ENCODE data around the gene RAB35.

RAB35 gene

GRCh38 chr12:120102189-120103043, 14.1 kb downstream of the RAB35 start:
- DNase-seq (ENCODE audit: extremely low read depth, insufficient read length), result no peak
- no peaks in the 10 kb centered on the region for H3K27me3 ChIP-seq (replicated peaks; ENCODE audit: control insufficient read depth, insufficient read depth, low read length)
- H3K36me3 ChIP-seq (ENCODE audit: control insufficient read depth, insufficient read depth, low read length), result peaks cover 47% of the 10 kb centered on the region
- no peak overlapping the region for H3K4me3 ChIP-seq (replicated peaks; ENCODE audit: low read depth, low read length)
- TF ChIP-seq, protein P1, sequence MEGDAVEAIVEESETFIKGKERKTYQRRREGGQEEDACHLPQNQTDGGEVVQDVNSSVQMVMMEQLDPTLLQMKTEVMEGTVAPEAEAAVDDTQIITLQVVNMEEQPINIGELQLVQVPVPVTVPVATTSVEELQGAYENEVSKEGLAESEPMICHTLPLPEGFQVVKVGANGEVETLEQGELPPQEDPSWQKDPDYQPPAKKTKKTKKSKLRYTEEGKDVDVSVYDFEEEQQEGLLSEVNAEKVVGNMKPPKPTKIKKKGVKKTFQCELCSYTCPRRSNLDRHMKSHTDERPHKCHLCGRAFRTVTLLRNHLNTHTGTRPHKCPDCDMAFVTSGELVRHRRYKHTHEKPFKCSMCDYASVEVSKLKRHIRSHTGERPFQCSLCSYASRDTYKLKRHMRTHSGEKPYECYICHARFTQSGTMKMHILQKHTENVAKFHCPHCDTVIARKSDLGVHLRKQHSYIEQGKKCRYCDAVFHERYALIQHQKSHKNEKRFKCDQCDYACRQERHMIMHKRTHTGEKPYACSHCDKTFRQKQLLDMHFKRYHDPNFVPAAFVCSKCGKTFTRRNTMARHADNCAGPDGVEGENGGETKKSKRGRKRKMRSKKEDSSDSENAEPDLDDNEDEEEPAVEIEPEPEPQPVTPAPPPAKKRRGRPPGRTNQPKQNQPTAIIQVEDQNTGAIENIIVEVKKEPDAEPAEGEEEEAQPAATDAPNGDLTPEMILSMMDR (IDR thresholded peaks at IDR 0.05; ENCODE audit: insufficient read depth, low read length, poor library complexity, severe bottlenecking), result no peak

- Histone ChIP-seq H3K27me3 (replicated peaks; ENCODE audit: control insufficient read depth, insufficient read depth, low read length) (no peaks in the 10 kb centered on the region), H3K36me3 (ENCODE audit: control insufficient read depth, insufficient read depth, low read length) (peaks cover 50% of the 10 kb centered on the region)
Observed at GRCh38 chr12:120101617-120102016, 14.9 kb downstream of the RAB35 start.

DNA sequence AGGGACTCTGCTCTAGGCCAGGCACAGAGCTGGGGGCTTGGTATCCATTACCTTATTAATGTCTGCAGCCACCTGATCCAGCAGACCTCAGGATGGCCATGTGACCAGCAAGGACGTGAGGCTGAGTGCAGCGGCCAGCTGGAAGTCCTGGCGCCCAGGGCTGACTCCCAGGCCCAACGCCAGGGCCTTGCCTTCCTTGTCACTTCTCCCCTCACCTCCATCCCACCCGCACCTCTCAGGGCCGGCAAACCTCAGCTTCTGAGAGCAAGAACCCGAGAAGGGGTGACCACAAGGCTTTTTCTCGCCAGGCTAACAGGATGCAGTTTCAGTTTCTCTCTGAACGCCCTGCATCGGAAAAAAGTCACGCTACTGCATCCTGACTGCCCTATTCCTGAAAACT, 15.4 kb downstream of the RAB35 start:
- H3K27me3 ChIP-seq (replicated peaks; ENCODE audit: control insufficient read depth, insufficient read depth, low read length), result no peaks in the 10 kb centered on the region
- DNase-seq (ENCODE audit: extremely low read depth, insufficient read length), result no peak
- TF ChIP-seq, protein P1 (IDR thresholded peaks at IDR 0.05; ENCODE audit: insufficient read depth, low read length, poor library complexity, severe bottlenecking), result no peak
- H3K36me3 ChIP-seq (ENCODE audit: control insufficient read depth, insufficient read depth, low read length), result peaks cover 54% of the 10 kb centered on the region
- no peak overlapping the region for H3K4me3 ChIP-seq (replicated peaks; ENCODE audit: low read depth, low read length)

More at GRCh38 chr12:120101617-120102016, 14.9 kb downstream of the RAB35 start:
- H3K4me3 ChIP-seq (replicated peaks; ENCODE audit: low read depth, low read length), result no peak overlapping the region
- DNase-seq (ENCODE audit: extremely low read depth, insufficient read length), result no peak
- TF ChIP-seq, protein P1 (IDR thresholded peaks at IDR 0.05; ENCODE audit: insufficient read depth, low read length, poor library complexity, severe bottlenecking), result no peak

DNA sequence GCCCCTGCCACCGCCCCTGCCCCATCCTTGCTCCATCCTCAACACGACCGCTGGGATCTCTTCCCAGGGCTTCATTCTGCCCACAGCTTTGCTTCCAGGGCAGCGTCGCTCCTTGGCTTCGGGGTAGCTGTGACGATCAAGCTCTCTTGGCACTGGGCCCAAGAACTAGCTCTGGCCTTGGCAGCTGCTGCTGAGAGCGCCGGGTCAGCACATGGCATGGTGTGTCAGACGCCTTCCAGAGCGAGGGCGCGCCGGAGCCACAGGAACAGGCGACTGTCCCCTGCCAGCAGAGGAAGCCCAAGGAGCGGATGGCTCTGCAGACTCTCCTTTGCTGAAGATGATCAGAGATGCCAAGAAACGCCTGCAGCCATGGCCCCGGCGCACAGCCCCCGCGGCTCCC, 15.9 kb downstream of the RAB35 start:
- peaks cover 60% of the 10 kb centered on the region for H3K36me3 ChIP-seq (ENCODE audit: control insufficient read depth, insufficient read depth, low read length)
- no peak for DNase-seq (ENCODE audit: extremely low read depth, insufficient read length)

DNA sequence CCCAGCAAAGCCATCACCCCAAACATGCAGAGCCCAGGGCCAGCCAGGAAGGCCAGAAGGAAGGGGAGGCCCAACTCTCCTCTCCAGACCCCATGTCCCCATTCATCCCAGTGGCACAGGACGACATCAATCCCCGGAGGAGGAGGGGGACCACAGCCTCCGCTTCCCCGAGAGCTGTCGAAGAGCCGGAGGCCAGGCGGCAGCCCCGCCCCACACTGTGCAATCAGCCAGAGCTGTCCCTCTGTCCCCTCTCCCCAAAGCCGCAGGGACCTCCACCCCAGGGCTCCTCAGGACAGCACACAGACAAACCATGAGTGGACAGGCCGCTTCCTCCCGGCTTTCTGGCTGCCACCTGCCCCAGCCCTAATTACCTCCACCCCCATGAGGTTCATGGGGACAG, 16.8 kb downstream of the RAB35 start:
- Histone ChIP-seq H3K36me3 (ENCODE audit: control insufficient read depth, insufficient read depth, low read length) (peaks cover 60% of the 10 kb centered on the region), H3K27me3 (replicated peaks; ENCODE audit: control insufficient read depth, insufficient read depth, low read length) (no peaks in the 10 kb centered on the region), H3K4me3 (replicated peaks; ENCODE audit: low read depth, low read length) (no peak overlapping the region)
- DNase-seq (ENCODE audit: extremely low read depth, insufficient read length), result no peak
- TF ChIP-seq, protein P1 (IDR thresholded peaks at IDR 0.05; ENCODE audit: insufficient read depth, low read length, poor library complexity, severe bottlenecking), result no peak

More for the DNA sequence above, 15.9 kb downstream of the RAB35 start:
- no peak overlapping the region for H3K4me3 ChIP-seq (replicated peaks; ENCODE audit: low read depth, low read length)
- H3K27me3 ChIP-seq (replicated peaks; ENCODE audit: control insufficient read depth, insufficient read depth, low read length), result no peaks in the 10 kb centered on the region
- TF ChIP-seq, protein P1 (IDR thresholded peaks at IDR 0.05; ENCODE audit: insufficient read depth, low read length, poor library complexity, severe bottlenecking), result no peak
